AG09309 (cell line): ENCODE results near the gene TBXAS1.

Experiments used
- DNase-seq: peaks from one replicate; pipeline ENCODE4 v3.0.0-alpha.2; 2010; ENCODE audit warnings: low read depth
- H3K4me3 ChIP-seq: 2 replicates; pipeline ENCODE4 v1.5.1; 2011; ENCODE audit warnings: mild to moderate bottlenecking, low read depth, low read length, moderate library complexity; ENCODE audit not compliant: control insufficient read depth
- CTCF ChIP-seq: IDR thresholded peaks from 2 replicates; pipeline ENCODE4 v1.5.1; 2011; ENCODE audit warnings: mild to moderate bottlenecking, low read depth, low read length, inconsistent platforms; ENCODE audit not compliant: insufficient read depth, control insufficient read depth; ENCODE audit errors: missing control alignments

TBXAS1 gene

GRCh38 chr7:139798221-139798620 is 30.8 kb upstream of the TBXAS1 start:
- TF ChIP-seq CTCF = no peak
- no peak for DNase-seq
- no peak overlapping the region for H3K4me3 ChIP-seq

GRCh38 chr7:139798892-139799291 is 30.2 kb upstream of the TBXAS1 start:
- no peak for DNase-seq
- TF ChIP-seq CTCF = peak; percentile 0
- H3K4me3 ChIP-seq = no peak overlapping the region

- no peak overlapping the region for H3K4me3 ChIP-seq
- DNase-seq = no peak
- TF ChIP-seq CTCF = no peak
Measured at GRCh38 chr7:139799586-139799985, 29.5 kb upstream of the TBXAS1 start.

- DNase-seq = no peak
- TF ChIP-seq CTCF = no peak
- no peak overlapping the region for H3K4me3 ChIP-seq
Measured at GRCh38 chr7:139804571-139804970, 24.5 kb upstream of the TBXAS1 start.

GRCh38 chr7:139807009-139807408 is 22.1 kb upstream of the TBXAS1 start:
- DNase-seq = no peak
- no peak for TF ChIP-seq CTCF
- no peak overlapping the region for H3K4me3 ChIP-seq

GRCh38 chr7:139808427-139808826 is 20.6 kb upstream of the TBXAS1 start:
- DNase-seq = no peak
- TF ChIP-seq CTCF = no peak
- H3K4me3 ChIP-seq = no peak overlapping the region

- H3K4me3 ChIP-seq = no peak overlapping the region
- no peak for DNase-seq
- no peak for TF ChIP-seq CTCF
Measured at GRCh38 chr7:139808846-139809442, 20.1 kb upstream of the TBXAS1 start.
